ENCODE data around the gene KRTAP20-2.

KRTAP20-2 gene

DNA sequence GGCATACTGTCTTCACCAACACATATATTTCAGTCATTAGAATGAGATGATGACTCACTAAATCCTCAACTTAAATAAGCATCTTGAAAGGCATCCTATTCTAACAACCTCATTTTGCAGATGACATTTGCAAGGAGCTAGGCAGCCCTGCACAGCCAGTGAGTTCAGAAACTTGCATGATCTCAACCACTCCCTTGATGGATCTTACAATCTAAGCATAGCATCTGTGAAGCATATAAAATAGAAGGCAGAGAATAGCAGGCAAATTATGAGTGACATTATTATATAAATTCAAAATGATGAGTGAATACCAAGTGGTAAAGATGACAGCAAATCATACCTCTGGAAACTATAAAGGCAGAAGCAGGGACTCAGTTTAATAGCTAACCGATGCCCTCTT, 39.3 kb downstream of the KRTAP20-2 start:
- no peaks in the 10 kb centered on the region for H3K27me3 ChIP-seq (ENCODE audit: control insufficient read depth, insufficient read depth, low read length)
- H3K27ac ChIP-seq (ENCODE audit: low read depth, low read length): no peak overlapping the region
- H3K4me1 ChIP-seq (ENCODE audit: control insufficient read depth, insufficient read depth, low read length): no peaks in the 10 kb centered on the region
- no peaks in the 10 kb centered on the region for H3K36me3 ChIP-seq (ENCODE audit: control insufficient read depth, insufficient read depth, low read length)
- no peak overlapping the region for H3K4me3 ChIP-seq (ENCODE audit: low read depth, low read length)
- H3K9ac ChIP-seq (ENCODE audit: low read depth, low read length): no peak overlapping the region
- H3K9me3 ChIP-seq (ENCODE audit: control insufficient read depth, insufficient read depth, low read length): peaks cover 5% of the 10 kb centered on the region

DNA sequence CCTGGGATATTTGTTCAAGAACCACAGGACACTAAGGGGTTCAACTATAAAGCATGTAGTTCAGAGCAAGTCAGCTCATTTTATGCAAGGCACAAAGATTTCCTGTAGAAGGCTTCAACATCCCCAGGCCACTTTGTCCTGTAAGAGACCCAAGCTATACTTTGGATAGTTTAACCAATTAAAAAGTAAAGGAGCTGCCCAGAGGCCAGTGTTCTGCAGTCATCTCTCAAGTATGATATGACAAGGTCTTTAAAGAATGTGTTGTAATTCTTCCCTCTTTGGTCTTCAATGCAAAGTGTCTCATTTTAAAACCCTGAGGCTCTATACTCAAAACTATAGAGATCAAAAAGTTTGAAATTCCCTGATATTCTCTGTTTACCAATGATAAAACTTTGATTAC, 41.7 kb downstream of the KRTAP20-2 start:
- Histone ChIP-seq H3K27me3 (ENCODE audit: control insufficient read depth, insufficient read depth, low read length) (no peaks in the 10 kb centered on the region), H3K27ac (ENCODE audit: low read depth, low read length) (no peak overlapping the region), H3K9me3 (ENCODE audit: control insufficient read depth, insufficient read depth, low read length) (no peaks in the 10 kb centered on the region; the same call in 1 of the 2 replicates), H3K4me1 (ENCODE audit: control insufficient read depth, insufficient read depth, low read length) (no peaks in the 10 kb centered on the region), H3K9ac (ENCODE audit: low read depth, low read length) (no peak overlapping the region), H3K4me3 (ENCODE audit: low read depth, low read length) (no peak overlapping the region), H3K36me3 (ENCODE audit: control insufficient read depth, insufficient read depth, low read length) (no peaks in the 10 kb centered on the region)

DNA sequence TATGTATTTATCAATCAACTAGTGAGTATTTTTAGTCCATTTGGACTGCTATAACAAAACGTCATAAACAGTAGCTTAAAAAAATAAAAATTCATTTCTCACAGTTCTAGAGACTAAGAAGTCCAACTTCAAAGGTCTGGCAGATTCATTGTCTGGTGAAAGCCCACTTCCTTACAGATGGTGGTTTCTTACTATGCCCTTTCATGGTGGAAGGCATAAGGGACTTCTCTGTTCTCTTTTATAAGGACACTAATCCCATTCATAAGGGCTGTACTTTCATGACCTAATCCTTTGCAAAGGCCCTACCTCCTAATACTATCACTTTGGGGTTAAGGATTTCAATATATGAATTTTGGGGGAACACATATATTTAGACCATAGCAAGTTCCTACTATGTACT, 45.6 kb downstream of the KRTAP20-2 start:
- Histone ChIP-seq H3K27me3 (ENCODE audit: control insufficient read depth, insufficient read depth, low read length) (no peaks in the 10 kb centered on the region), H3K4me3 (ENCODE audit: low read depth, low read length) (no peak overlapping the region), H3K9me3 (ENCODE audit: control insufficient read depth, insufficient read depth, low read length) (no peaks in the 10 kb centered on the region)

DNA sequence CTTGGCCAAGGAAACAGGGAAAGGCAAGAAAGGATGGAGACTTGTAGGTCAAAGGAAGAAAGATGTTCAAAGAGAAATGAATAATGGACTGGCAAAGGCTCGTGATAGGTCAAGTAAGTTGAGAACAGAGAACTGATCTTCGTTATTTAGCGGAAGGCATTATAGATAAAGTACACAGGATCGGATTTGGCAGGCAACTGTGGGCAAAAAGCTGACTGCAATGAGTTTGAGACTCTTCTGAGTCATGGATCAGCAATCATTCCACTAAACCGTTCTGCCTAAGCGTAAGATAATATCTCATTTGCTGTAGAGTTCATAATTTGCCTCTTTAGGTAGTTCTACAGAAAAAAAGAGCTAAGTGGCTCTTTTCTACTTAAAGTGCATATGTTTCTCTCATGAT, 49.5 kb downstream of the KRTAP20-2 start:
- no peak overlapping the region for H3K9ac ChIP-seq (ENCODE audit: low read depth, low read length)
- no peak overlapping the region for H3K27ac ChIP-seq (ENCODE audit: low read depth, low read length)
- H3K4me1 ChIP-seq (ENCODE audit: control insufficient read depth, insufficient read depth, low read length): 0 out of 2 replicates have a peak, but pooled peaks cover under 1% of the 10 kb centered on the region
- H3K27me3 ChIP-seq (ENCODE audit: control insufficient read depth, insufficient read depth, low read length): no peaks in the 10 kb centered on the region
- H3K36me3 ChIP-seq (ENCODE audit: control insufficient read depth, insufficient read depth, low read length): no peaks in the 10 kb centered on the region
- H3K9me3 ChIP-seq (ENCODE audit: control insufficient read depth, insufficient read depth, low read length): no peaks in the 10 kb centered on the region
- H3K4me3 ChIP-seq (ENCODE audit: low read depth, low read length): no peak overlapping the region

More for the DNA sequence above, 45.6 kb downstream of the KRTAP20-2 start:
- Histone ChIP-seq H3K9ac (ENCODE audit: low read depth, low read length) (no peak overlapping the region), H3K27ac (ENCODE audit: low read depth, low read length) (no peak overlapping the region), H3K4me1 (ENCODE audit: control insufficient read depth, insufficient read depth, low read length) (no peaks in the 10 kb centered on the region), H3K36me3 (ENCODE audit: control insufficient read depth, insufficient read depth, low read length) (no peaks in the 10 kb centered on the region)

All from HUES48 (cell line).